Activated CD4-positive, alpha-beta memory T cell treated with anti-CD3 and anti-CD28 coated beads, Interleukin-2, amount 10 ng/mL, durations not matched to agents 7 days and 5 days (primary cell): ENCODE data around the gene STRIP1. TPM values are rescaled to one million over a fixed set of nuclear protein-coding genes. Genes with fewer than 3 reads are reported as not detected.

ENCODE experiments used
- CTCF ChIA-PET: fragments of 350-600 bp; sonication (Branson Sonifier 250); formaldehyde crosslinking; loops from one replicate; lab custom pipeline; 2021; ENCODE audit warnings: antibody characterized with exemption, inconsistent platforms; lab: Charles Lee
- POLR2A ChIA-PET: fragments of 350-600 bp; sonication (Branson Sonifier 250); formaldehyde crosslinking; loops from one replicate; lab custom pipeline; 2021; ENCODE audit warnings: antibody characterized with exemption; lab: Charles Lee
- DNase-seq: peaks from one replicate; pipeline ENCODE4 v3.0.0-alpha.2; 2020
- H3K27ac Mint-ChIP-seq: one replicate; pipeline ENCODE4 v1.8.0; 2021; ENCODE audit warnings: mild to moderate bottlenecking, mixed read lengths
- H3K27me3 Mint-ChIP-seq: one replicate; pipeline ENCODE4 v1.8.0; 2021; ENCODE audit warnings: mixed read lengths
- H3K36me3 Mint-ChIP-seq: one replicate; pipeline ENCODE4 v1.8.0; 2021; ENCODE audit warnings: low read depth, mixed read lengths
- H3K4me1 Mint-ChIP-seq: one replicate; pipeline ENCODE4 v1.8.0; 2021; ENCODE audit warnings: mixed read lengths
- H3K4me3 Mint-ChIP-seq: one replicate; pipeline ENCODE4 v1.8.0; 2021; ENCODE audit warnings: mild to moderate bottlenecking, mixed read lengths
- H3K9me3 Mint-ChIP-seq: one replicate; pipeline ENCODE4 v1.8.0; 2021; ENCODE audit warnings: mixed read lengths
- total RNA-seq, 2 experiments: library from RNA; stranded (reverse); gene quantifications; one replicate each; pipeline ENCODE4 v1.2.3, GENCODE V29; 2021

The STRIP1 gene
- total RNA-seq, result 10 to 100 TPM; 34.1 to 34.7 TPM

- H3K36me3 Mint-ChIP-seq, result peaks cover 17% of the 10 kb centered on the region
- POLR2A ChIA-PET, result interaction anchor here (0.7 to 2.5 kb wide), 22 partner anchors 10 to 551 kb away, joined by 3 to 19 read pairs (median 4); partner anchors contain the start of genes AHCYL1, AMPD2, ATXN7L2 and GNAI3
- peak within 1 kb of the TSS; percentile 90 for H3K4me3 Mint-ChIP-seq
- peak; percentile 95 for DNase-seq
- no peaks in the 10 kb centered on the region for H3K9me3 Mint-ChIP-seq
- CTCF ChIA-PET, result interaction anchor here (0.6 to 3.3 kb wide), 17 partner anchors 10 to 503 kb away, joined by 3 to 18 read pairs (median 4); partner anchors contain the start of genes AHCYL1 and RBM15
- peaks cover 62% of the 10 kb centered on the region for H3K4me1 Mint-ChIP-seq
- H3K27ac Mint-ChIP-seq, result peak within 1 kb of the TSS; percentile 74
- H3K27me3 Mint-ChIP-seq, result no peaks in the 10 kb centered on the region
These were observed at the start of gene STRIP1 for GRCh38 chr1:110034451-110035235. Gene STRIP1, plus strand, starts transcription at chr1:110034624. Its CDS starts 14 bp downstream, at chr1:110034638.

- Mint-ChIP-seq H3K4me3 (peak overlapping the region; percentile 99), H3K36me3 (peaks cover 19% of the 10 kb centered on the region), H3K27ac (peak overlapping the region; percentile 84), H3K9me3 (no peaks in the 10 kb centered on the region), H3K27me3 (no peaks in the 10 kb centered on the region), H3K4me1 (peaks cover 42% of the 10 kb centered on the region)
- DNase-seq, result no peak
- ChIA-PET CTCF (interaction anchor here (0.7 to 14.6 kb wide), 56 partner anchors 9 to 772 kb away, joined by 3 to 655 read pairs (median 7); partner anchors contain the start of genes AMPD2, CSF1, GNAI3 and GNAT2), POLR2A (interaction anchor here (0.9 to 4.8 kb wide), 27 partner anchors 9 to 895 kb away, joined by 3 to 71 read pairs (median 5); partner anchors contain the start of genes GNAI3, STRIP1 and TMEM167B)
These were observed 49.0 kb upstream of the STRIP1 start for GRCh38 chr1:109985247-109986053.

GRCh38 chr1:109986054-109986444 is 48.4 kb upstream of the STRIP1 start:
- POLR2A ChIA-PET, result interaction anchor here (0.9 to 4.8 kb wide), 14 partner anchors 10 to 896 kb away, joined by 3 to 71 read pairs (median 6); partner anchors contain the start of genes GNAI3, STRIP1 and TMEM167B
- Mint-ChIP-seq H3K36me3 (peaks cover 22% of the 10 kb centered on the region), H3K27ac (no peak overlapping the region), H3K4me3 (peak overlapping the region; percentile 99), H3K9me3 (no peaks in the 10 kb centered on the region), H3K27me3 (no peaks in the 10 kb centered on the region), H3K4me1 (peaks cover 44% of the 10 kb centered on the region)
- CTCF ChIA-PET, result interaction anchor here (1.2 to 14.6 kb wide), 10 partner anchors 8 to 440 kb away, joined by 5 to 655 read pairs (median 20); partner anchors contain the start of genes AMPD2 and GNAT2
- DNase-seq, result no peak

- POLR2A ChIA-PET, result interaction anchor here (1.5 kb wide), 1 partner anchor 15 kb away, joined by 4 read pairs; no protein-coding TSS in a partner anchor
- peaks cover 48% of the 10 kb centered on the region for H3K4me1 Mint-ChIP-seq
- no peak for DNase-seq
These were observed 46.0 kb upstream of the STRIP1 start for GRCh38 chr1:109988349-109988914.

GRCh38 chr1:109989506-109990301 is 44.7 kb upstream of the STRIP1 start:
- Mint-ChIP-seq H3K4me1 (peaks cover 41% of the 10 kb centered on the region), H3K4me3 (no peak overlapping the region), H3K9me3 (no peaks in the 10 kb centered on the region), H3K36me3 (peaks cover 28% of the 10 kb centered on the region), H3K27me3 (no peaks in the 10 kb centered on the region), H3K27ac (no peak overlapping the region)
- ChIA-PET POLR2A (interaction anchor here (1.5 kb wide), 1 partner anchor 14 kb away, joined by 4 read pairs; no protein-coding TSS in a partner anchor), CTCF (interaction anchor here (1.3 to 14.6 kb wide), 2 partner anchors 208 to 215 kb away, joined by 4 to 655 read pairs; no protein-coding TSS in a partner anchor)
- DNase-seq, result no peak

More at GRCh38 chr1:109988349-109988914, 46.0 kb upstream of the STRIP1 start:
- Mint-ChIP-seq H3K9me3 (no peaks in the 10 kb centered on the region), H3K27me3 (no peaks in the 10 kb centered on the region), H3K4me3 (no peak overlapping the region), H3K36me3 (peaks cover 28% of the 10 kb centered on the region), H3K27ac (no peak overlapping the region)
- CTCF ChIA-PET, result interaction anchor here (1.3 to 14.6 kb wide), 4 partner anchors 24 to 350 kb away, joined by 4 to 655 read pairs (median 78); no protein-coding TSS in a partner anchor

GRCh38 chr1:109990302-109990653 is 44.1 kb upstream of the STRIP1 start:
- H3K9me3 Mint-ChIP-seq, result no peaks in the 10 kb centered on the region
- no peak overlapping the region for H3K4me3 Mint-ChIP-seq
- CTCF ChIA-PET, result interaction anchor here (1.3 kb wide), 1 partner anchor 216 kb away, joined by 4 read pairs; no protein-coding TSS in a partner anchor
- H3K27me3 Mint-ChIP-seq, result no peaks in the 10 kb centered on the region
- DNase-seq, result no peak
- H3K27ac Mint-ChIP-seq, result no peak overlapping the region
- POLR2A ChIA-PET, result no interaction called here
- peaks cover 41% of the 10 kb centered on the region for H3K4me1 Mint-ChIP-seq
- H3K36me3 Mint-ChIP-seq, result peaks cover 28% of the 10 kb centered on the region

GRCh38 chr1:109991400-109991925 is 43.0 kb upstream of the STRIP1 start:
- no peak overlapping the region for H3K4me3 Mint-ChIP-seq
- ChIA-PET CTCF (no interaction called here), POLR2A (no interaction called here)
- H3K27me3 Mint-ChIP-seq, result no peaks in the 10 kb centered on the region
- DNase-seq, result no peak
- H3K36me3 Mint-ChIP-seq, result peaks cover 30% of the 10 kb centered on the region
- H3K9me3 Mint-ChIP-seq, result no peaks in the 10 kb centered on the region
- no peak overlapping the region for H3K27ac Mint-ChIP-seq
- H3K4me1 Mint-ChIP-seq, result peaks cover 32% of the 10 kb centered on the region

GRCh38 chr1:109993885-109994284 is 40.5 kb upstream of the STRIP1 start:
- H3K4me3 Mint-ChIP-seq, result no peak overlapping the region
- H3K36me3 Mint-ChIP-seq, result peaks cover 15% of the 10 kb centered on the region
- ChIA-PET POLR2A (interaction anchor here (1.3 to 5.4 kb wide), 2 partner anchors 9 to 338 kb away, joined by 4 to 21 read pairs; partner anchors contain the start of genes AHCYL1 and GSTM4), CTCF (interaction anchor here (0.6 to 4.4 kb wide), 4 partner anchors 9 to 274 kb away, joined by 4 to 35 read pairs (median 4); partner anchors contain the start of gene AHCYL1)
- no peaks in the 10 kb centered on the region for H3K27me3 Mint-ChIP-seq
- no peaks in the 10 kb centered on the region for H3K9me3 Mint-ChIP-seq
- no peak for DNase-seq
- H3K27ac Mint-ChIP-seq, result no peak overlapping the region
- H3K4me1 Mint-ChIP-seq, result peaks cover 14% of the 10 kb centered on the region

- CTCF ChIA-PET, result interaction anchor here (0.6 to 4.4 kb wide), 4 partner anchors 10 to 274 kb away, joined by 4 to 35 read pairs (median 4); partner anchors contain the start of gene AHCYL1
- H3K27me3 Mint-ChIP-seq, result no peaks in the 10 kb centered on the region
- POLR2A ChIA-PET, result interaction anchor here (0.7 to 5.4 kb wide), 2 partner anchors 10 to 447 kb away, joined by 3 to 21 read pairs; partner anchors contain the start of gene AHCYL1
- peaks cover 15% of the 10 kb centered on the region for H3K36me3 Mint-ChIP-seq
- H3K27ac Mint-ChIP-seq, result no peak overlapping the region
- no peaks in the 10 kb centered on the region for H3K9me3 Mint-ChIP-seq
- H3K4me3 Mint-ChIP-seq, result no peak overlapping the region
- no peak for DNase-seq
- H3K4me1 Mint-ChIP-seq, result peaks cover 12% of the 10 kb centered on the region
These were observed 39.8 kb upstream of the STRIP1 start for GRCh38 chr1:109994654-109995053.

GRCh38 chr1:109995536-109995935 is 38.9 kb upstream of the STRIP1 start:
- ChIA-PET CTCF (interaction anchor here (1.9 to 4.4 kb wide), 2 partner anchors 11 to 15 kb away, joined by 5 to 35 read pairs; partner anchors contain the start of gene AHCYL1), POLR2A (interaction anchor here (0.8 to 5.4 kb wide), 2 partner anchors 11 to 485 kb away, joined by 3 to 21 read pairs; partner anchors contain the start of gene AHCYL1)
- Mint-ChIP-seq H3K27me3 (no peaks in the 10 kb centered on the region), H3K4me1 (peaks cover 11% of the 10 kb centered on the region), H3K27ac (no peak overlapping the region), H3K9me3 (no peaks in the 10 kb centered on the region), H3K4me3 (no peak overlapping the region), H3K36me3 (peaks cover 11% of the 10 kb centered on the region)
- DNase-seq, result no peak

- no peaks in the 10 kb centered on the region for H3K9me3 Mint-ChIP-seq
- ChIA-PET POLR2A (interaction anchor here (5.4 kb wide), 1 partner anchor 11 kb away, joined by 21 read pairs; the partner anchor contains the start of gene AHCYL1), CTCF (interaction anchor here (4.4 kb wide), 1 partner anchor 12 kb away, joined by 35 read pairs; the partner anchor contains the start of gene AHCYL1)
- no peaks in the 10 kb centered on the region for H3K27me3 Mint-ChIP-seq
- no peak overlapping the region for H3K27ac Mint-ChIP-seq
- H3K4me3 Mint-ChIP-seq, result no peak overlapping the region
- peaks cover 5% of the 10 kb centered on the region for H3K36me3 Mint-ChIP-seq
- DNase-seq, result no peak
- H3K4me1 Mint-ChIP-seq, result peaks cover 8% of the 10 kb centered on the region
These were observed 37.9 kb upstream of the STRIP1 start for GRCh38 chr1:109996476-109996875.
